T-helper 1 cell treated with Interleukin-12 subunit alpha and Interleukin-12 subunit beta and Interleukin-4 antibody, amounts not matched to agents 30 μg/mL and 1 μg/mL, for 36 hours (primary cell): ENCODE measurements around the gene ACSF2.

Source experiments
- H3K27ac Mint-ChIP-seq: one replicate; pipeline ENCODE4 v1.8.0; 2021; ENCODE audit warnings: mild to moderate bottlenecking, mixed read lengths
- H3K27me3 Mint-ChIP-seq: one replicate; pipeline ENCODE4 v1.8.0; 2021; ENCODE audit warnings: low read depth, mixed read lengths
- H3K36me3 Mint-ChIP-seq: one replicate; pipeline ENCODE4 v1.8.0; 2021; ENCODE audit warnings: low read depth, mixed read lengths
- H3K4me1 Mint-ChIP-seq: one replicate; pipeline ENCODE4 v1.8.0; 2021; ENCODE audit warnings: low read depth, mixed read lengths
- H3K4me3 Mint-ChIP-seq: one replicate; pipeline ENCODE4 v1.8.0; 2021; ENCODE audit warnings: mild to moderate bottlenecking, moderate library complexity, mixed read lengths
- H3K9me3 Mint-ChIP-seq: one replicate; pipeline ENCODE4 v1.8.0; 2021; ENCODE audit warnings: mixed read lengths

ACSF2 gene

GRCh38 chr17:50440838-50441829, 15.1 kb downstream of the ACSF2 start:
- no peaks in the 10 kb centered on the region for H3K4me1 Mint-ChIP-seq
- H3K36me3 Mint-ChIP-seq, result no peaks in the 10 kb centered on the region
- H3K4me3 Mint-ChIP-seq, result no peak overlapping the region
- H3K27me3 Mint-ChIP-seq, result no peaks in the 10 kb centered on the region
- H3K27ac Mint-ChIP-seq, result no peak overlapping the region
- H3K9me3 Mint-ChIP-seq, result no peaks in the 10 kb centered on the region

GRCh38 chr17:50443505-50443974, 17.5 kb downstream of the ACSF2 start:
- no peaks in the 10 kb centered on the region for H3K27me3 Mint-ChIP-seq
- H3K4me1 Mint-ChIP-seq, result no peaks in the 10 kb centered on the region
- H3K27ac Mint-ChIP-seq, result no peak overlapping the region
- H3K36me3 Mint-ChIP-seq, result no peaks in the 10 kb centered on the region
- H3K4me3 Mint-ChIP-seq, result no peak overlapping the region
- no peaks in the 10 kb centered on the region for H3K9me3 Mint-ChIP-seq

GRCh38 chr17:50444841-50445715, 19.1 kb downstream of the ACSF2 start:
- Mint-ChIP-seq H3K36me3 (no peaks in the 10 kb centered on the region), H3K9me3 (no peaks in the 10 kb centered on the region), H3K27ac (no peak overlapping the region), H3K27me3 (no peaks in the 10 kb centered on the region), H3K4me3 (no peak overlapping the region), H3K4me1 (no peaks in the 10 kb centered on the region)

GRCh38 chr17:50445730-50446325, 19.8 kb downstream of the ACSF2 start:
- H3K9me3 Mint-ChIP-seq, result no peaks in the 10 kb centered on the region
- no peaks in the 10 kb centered on the region for H3K27me3 Mint-ChIP-seq
- no peak overlapping the region for H3K27ac Mint-ChIP-seq
- H3K36me3 Mint-ChIP-seq, result no peaks in the 10 kb centered on the region
- no peaks in the 10 kb centered on the region for H3K4me1 Mint-ChIP-seq
- H3K4me3 Mint-ChIP-seq, result no peak overlapping the region

- no peaks in the 10 kb centered on the region for H3K27me3 Mint-ChIP-seq
- no peak overlapping the region for H3K4me3 Mint-ChIP-seq
- H3K36me3 Mint-ChIP-seq, result no peaks in the 10 kb centered on the region
- peaks cover 2% of the 10 kb centered on the region for H3K4me1 Mint-ChIP-seq
- H3K27ac Mint-ChIP-seq, result no peak overlapping the region
- H3K9me3 Mint-ChIP-seq, result no peaks in the 10 kb centered on the region
Observed at GRCh38 chr17:50447870-50448595, 22.0 kb downstream of the ACSF2 start.

- Mint-ChIP-seq H3K9me3 (no peaks in the 10 kb centered on the region), H3K4me1 (peaks cover 2% of the 10 kb centered on the region), H3K36me3 (no peaks in the 10 kb centered on the region), H3K4me3 (no peak overlapping the region), H3K27ac (no peak overlapping the region), H3K27me3 (no peaks in the 10 kb centered on the region)
Observed at GRCh38 chr17:50448643-50449042, 22.6 kb downstream of the ACSF2 start.

GRCh38 chr17:50451943-50452629, 26.1 kb downstream of the ACSF2 start:
- Mint-ChIP-seq H3K4me3 (no peak overlapping the region), H3K27ac (no peak overlapping the region)

GRCh38 chr17:50452630-50453300, 26.7 kb downstream of the ACSF2 start:
- Mint-ChIP-seq H3K27me3 (no peaks in the 10 kb centered on the region), H3K36me3 (no peaks in the 10 kb centered on the region), H3K9me3 (no peaks in the 10 kb centered on the region), H3K4me1 (peaks cover 2% of the 10 kb centered on the region), H3K4me3 (no peak overlapping the region), H3K27ac (no peak overlapping the region)

More at GRCh38 chr17:50451943-50452629, 26.1 kb downstream of the ACSF2 start:
- Mint-ChIP-seq H3K9me3 (no peaks in the 10 kb centered on the region), H3K4me1 (peaks cover 2% of the 10 kb centered on the region), H3K36me3 (no peaks in the 10 kb centered on the region), H3K27me3 (no peaks in the 10 kb centered on the region)

GRCh38 chr17:50453901-50454300, 27.9 kb downstream of the ACSF2 start:
- peaks cover 2% of the 10 kb centered on the region for H3K4me1 Mint-ChIP-seq
- H3K9me3 Mint-ChIP-seq, result no peaks in the 10 kb centered on the region
- H3K36me3 Mint-ChIP-seq, result no peaks in the 10 kb centered on the region
- H3K4me3 Mint-ChIP-seq, result no peak overlapping the region
- H3K27me3 Mint-ChIP-seq, result no peaks in the 10 kb centered on the region
- H3K27ac Mint-ChIP-seq, result no peak overlapping the region

- H3K9me3 Mint-ChIP-seq, result no peaks in the 10 kb centered on the region
- no peaks in the 10 kb centered on the region for H3K4me1 Mint-ChIP-seq
- no peaks in the 10 kb centered on the region for H3K36me3 Mint-ChIP-seq
- H3K4me3 Mint-ChIP-seq, result no peak overlapping the region
- no peaks in the 10 kb centered on the region for H3K27me3 Mint-ChIP-seq
- no peak overlapping the region for H3K27ac Mint-ChIP-seq
Observed at GRCh38 chr17:50457621-50458020, 31.6 kb downstream of the ACSF2 start.

GRCh38 chr17:50458270-50458669, 32.3 kb downstream of the ACSF2 start:
- Mint-ChIP-seq H3K36me3 (no peaks in the 10 kb centered on the region), H3K4me3 (no peak overlapping the region), H3K4me1 (no peaks in the 10 kb centered on the region), H3K27ac (no peak overlapping the region), H3K9me3 (no peaks in the 10 kb centered on the region), H3K27me3 (no peaks in the 10 kb centered on the region)

- Mint-ChIP-seq H3K27ac (no peak overlapping the region), H3K9me3 (no peaks in the 10 kb centered on the region), H3K4me1 (no peaks in the 10 kb centered on the region), H3K27me3 (no peaks in the 10 kb centered on the region), H3K4me3 (no peak overlapping the region), H3K36me3 (no peaks in the 10 kb centered on the region)
Observed at GRCh38 chr17:50458701-50459676, 33.0 kb downstream of the ACSF2 start.
